ENCODE results near the gene ANKRD6.

DNA sequence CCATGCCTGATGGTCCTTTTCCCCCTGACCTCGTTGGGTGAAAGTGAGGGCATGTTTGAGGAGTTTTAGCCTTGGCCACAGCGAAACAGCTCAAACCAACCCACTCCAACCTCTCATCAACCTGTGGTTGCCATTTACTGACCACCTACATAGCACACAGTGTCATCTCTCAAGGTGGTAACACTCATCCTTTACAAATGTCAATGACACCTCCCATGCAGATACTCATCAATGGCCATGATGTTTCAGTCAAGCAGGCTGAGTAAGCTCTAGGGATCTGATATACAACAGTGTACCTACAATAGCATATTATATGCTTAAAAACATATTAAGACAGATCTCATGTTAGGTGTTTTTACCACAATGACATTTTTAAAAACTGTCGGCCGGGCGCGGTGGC, 30.2 kb upstream of the ANKRD6 start:
- no peak for TF ChIP-seq CTBP1 (IDR thresholded peaks at IDR 0.05; ENCODE audit: borderline replicate concordance)
- TF ChIP-seq BHLHE40 (IDR thresholded peaks at IDR 0.05; ENCODE audit: borderline replicate concordance) = no peak
- TF ChIP-seq FOXM1 (IDR thresholded peaks at IDR 0.05; ENCODE audit: borderline replicate concordance) = no peak
- TF ChIP-seq HDGF (IDR thresholded peaks at IDR 0.05; ENCODE audit: borderline replicate concordance) = no peak
- TF ChIP-seq NFRKB (IDR thresholded peaks at IDR 0.05) = no peak
- TF ChIP-seq FOXA1 (IDR thresholded peaks at IDR 0.05) = no peak
- no peak for TF ChIP-seq ARNT (IDR thresholded peaks at IDR 0.05)
- TF ChIP-seq SP1 (IDR thresholded peaks at IDR 0.05) = no peak
- TF ChIP-seq LEF1 (IDR thresholded peaks at IDR 0.05; ENCODE audit: borderline replicate concordance) = no peak
- TF ChIP-seq ELF4 (IDR thresholded peaks at IDR 0.05) = no peak
- no peak for TF ChIP-seq SUZ12 (IDR thresholded peaks at IDR 0.05)
- no peak for TF ChIP-seq TARDBP (IDR thresholded peaks at IDR 0.05)
